GM12874 (cell line): ENCODE data around the gene LAMA3.

Experiments used
- TF ChIP-seq, protein P1 (sequence below): IDR thresholded peaks from 2 replicates; pipeline ENCODE4 v1.5.1; 2011; ENCODE audit warnings: low read depth, mild to moderate bottlenecking, control low read depth, low read length, moderate library complexity; ENCODE audit not compliant: insufficient read depth

The LAMA3 gene

GRCh38 chr18:23908827-23909226 lies 219.6 kb downstream of the LAMA3 start:
- TF ChIP-seq, protein P1, sequence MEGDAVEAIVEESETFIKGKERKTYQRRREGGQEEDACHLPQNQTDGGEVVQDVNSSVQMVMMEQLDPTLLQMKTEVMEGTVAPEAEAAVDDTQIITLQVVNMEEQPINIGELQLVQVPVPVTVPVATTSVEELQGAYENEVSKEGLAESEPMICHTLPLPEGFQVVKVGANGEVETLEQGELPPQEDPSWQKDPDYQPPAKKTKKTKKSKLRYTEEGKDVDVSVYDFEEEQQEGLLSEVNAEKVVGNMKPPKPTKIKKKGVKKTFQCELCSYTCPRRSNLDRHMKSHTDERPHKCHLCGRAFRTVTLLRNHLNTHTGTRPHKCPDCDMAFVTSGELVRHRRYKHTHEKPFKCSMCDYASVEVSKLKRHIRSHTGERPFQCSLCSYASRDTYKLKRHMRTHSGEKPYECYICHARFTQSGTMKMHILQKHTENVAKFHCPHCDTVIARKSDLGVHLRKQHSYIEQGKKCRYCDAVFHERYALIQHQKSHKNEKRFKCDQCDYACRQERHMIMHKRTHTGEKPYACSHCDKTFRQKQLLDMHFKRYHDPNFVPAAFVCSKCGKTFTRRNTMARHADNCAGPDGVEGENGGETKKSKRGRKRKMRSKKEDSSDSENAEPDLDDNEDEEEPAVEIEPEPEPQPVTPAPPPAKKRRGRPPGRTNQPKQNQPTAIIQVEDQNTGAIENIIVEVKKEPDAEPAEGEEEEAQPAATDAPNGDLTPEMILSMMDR = no peak

- TF ChIP-seq, protein P1 = no peak
Observed at GRCh38 chr18:23910032-23910431, 220.8 kb downstream of the LAMA3 start.

DNA sequence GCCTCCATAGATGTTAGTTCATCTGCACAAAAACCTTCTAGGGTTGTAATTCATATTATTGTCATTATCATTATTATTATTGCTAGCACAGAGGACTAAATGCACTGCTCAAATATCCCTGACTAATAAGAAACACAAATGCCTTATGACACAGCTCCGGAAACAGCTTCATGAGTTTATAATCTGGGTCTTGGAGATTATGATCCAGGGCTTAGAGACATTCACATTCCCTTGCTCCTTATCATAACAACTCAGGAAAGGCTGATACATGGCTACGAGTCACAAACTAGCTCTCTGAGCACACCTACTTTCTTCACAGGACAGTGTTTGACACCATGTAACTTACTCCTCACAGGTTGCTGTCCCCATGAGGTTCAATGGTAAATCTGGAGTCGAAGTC lies 223.1 kb downstream of the LAMA3 start:
- TF ChIP-seq, protein P1 = no peak

DNA sequence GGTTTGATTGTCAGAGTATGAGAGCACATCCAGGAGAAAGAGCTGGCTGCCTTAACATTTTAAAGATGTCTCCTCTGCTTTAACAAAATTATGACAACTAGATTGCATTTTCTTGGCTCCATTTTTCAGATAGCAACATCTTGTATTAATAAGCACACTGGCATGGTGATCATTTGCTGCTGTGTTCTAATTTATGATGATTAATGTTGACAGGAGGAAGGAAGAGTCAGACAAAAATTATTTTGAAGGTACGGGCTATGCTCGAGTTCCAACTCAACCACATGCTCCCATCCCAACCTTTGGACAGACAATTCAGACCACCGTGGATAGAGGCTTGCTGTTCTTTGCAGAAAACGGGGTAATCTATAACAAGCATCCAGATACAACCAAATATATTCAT lies 227.1 kb downstream of the LAMA3 start:
- TF ChIP-seq, protein P1 = no peak

DNA sequence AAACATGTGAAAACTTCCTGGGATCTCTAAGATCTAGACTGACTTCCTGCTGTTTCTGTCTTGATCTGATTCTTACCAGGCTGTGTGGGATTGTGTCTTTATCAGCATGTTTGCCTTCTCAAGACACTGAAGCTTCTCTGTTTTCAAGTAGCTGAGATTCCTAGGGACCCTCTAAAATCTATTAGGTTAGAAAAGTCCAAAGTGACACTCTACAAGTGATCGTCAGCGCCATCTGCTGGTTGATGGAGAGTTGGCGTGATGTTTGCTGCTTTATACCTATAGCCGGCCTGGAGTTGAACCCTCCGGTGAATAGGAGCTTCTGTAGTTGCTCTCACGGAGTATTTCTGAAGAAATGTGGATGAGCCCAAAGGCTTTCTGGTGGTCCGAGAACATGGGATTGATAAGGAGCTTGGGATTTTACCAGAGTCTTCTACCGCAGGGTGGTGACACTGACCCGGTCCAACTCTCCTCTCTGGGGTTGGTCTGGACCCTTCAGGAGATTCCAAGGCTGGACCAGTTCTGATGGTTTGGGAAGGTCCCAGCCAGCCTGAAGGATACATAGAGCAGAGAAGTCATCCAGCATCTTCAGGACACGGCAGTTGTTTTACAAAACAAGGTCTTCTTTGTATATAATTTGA lies 229.3 kb downstream of the LAMA3 start:
- TF ChIP-seq, protein P1 = peak; percentile 78

- TF ChIP-seq, protein P1 = no peak
Observed at GRCh38 chr18:23920054-23920453, 230.8 kb downstream of the LAMA3 start.

- TF ChIP-seq, protein P1 = no peak
Observed at GRCh38 chr18:23921716-23922285, 232.5 kb downstream of the LAMA3 start.
